ENCODE measurements around the gene CTSC. TPM values are rescaled to one million over a fixed set of nuclear protein-coding genes. Genes with fewer than 3 reads are reported as not detected.

The CTSC gene
- total RNA-seq, 1 experiment from 2014 or later = 80.2 TPM

DNA sequence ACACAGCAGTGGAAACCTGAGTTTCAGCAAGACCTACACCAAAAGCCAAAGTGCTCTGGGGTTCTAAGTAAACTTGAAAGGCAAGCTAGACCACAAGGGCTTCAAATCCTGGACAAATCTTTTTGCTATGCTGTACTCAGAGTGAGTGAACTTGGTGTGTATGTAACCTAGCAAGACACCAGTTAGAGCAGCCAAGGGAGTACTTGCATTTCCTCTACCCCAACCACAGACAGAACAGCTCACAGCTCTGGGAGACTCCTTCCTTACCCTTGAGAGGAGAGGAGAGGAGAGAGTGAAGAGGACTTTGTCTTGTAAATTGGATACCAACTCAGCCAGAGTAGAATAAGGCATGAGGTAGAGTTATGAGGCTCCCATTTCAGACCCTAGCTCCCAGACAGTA, 71.4 kb downstream of the CTSC start:
- no peaks in the 10 kb centered on the region for H3K4me1 ChIP-seq (ENCODE audit: control insufficient read depth, insufficient read depth, low read length)
- H3K4me3 ChIP-seq (ENCODE audit: low read depth in 2 of 2, low read length in 2 of 2) = no peak overlapping the region
- H3K9me3 ChIP-seq (ENCODE audit: control insufficient read depth, insufficient read depth, low read depth, low read length) = no peaks in the 10 kb centered on the region
- ChIA-PET POLR2A (no interaction called here), CTCF (no interaction called here)
- intact Hi-C loops (cut with micrococcal nuclease; ENCODE audit: unreplicated experiment) = no loop called here
- no peaks in the 10 kb centered on the region for H3K36me3 ChIP-seq (ENCODE audit: control insufficient read depth, insufficient read depth, low read length)
- BruUV-seq (replicated peaks) = no TSS peak
- in situ Hi-C loops (cut with HindIII; ENCODE audit: low pct_unique_long_range_greater_than_20kb, low sequenced_read_pairs) = no loop called here
- ATAC-seq (no peak), DNase-seq (ENCODE audit: low read depth, low spot score) (no peak)
- no peaks in the 10 kb centered on the region for H3K27me3 ChIP-seq (ENCODE audit: control insufficient read depth, insufficient read depth, low read length)
- TF ChIP-seq, protein P1, sequence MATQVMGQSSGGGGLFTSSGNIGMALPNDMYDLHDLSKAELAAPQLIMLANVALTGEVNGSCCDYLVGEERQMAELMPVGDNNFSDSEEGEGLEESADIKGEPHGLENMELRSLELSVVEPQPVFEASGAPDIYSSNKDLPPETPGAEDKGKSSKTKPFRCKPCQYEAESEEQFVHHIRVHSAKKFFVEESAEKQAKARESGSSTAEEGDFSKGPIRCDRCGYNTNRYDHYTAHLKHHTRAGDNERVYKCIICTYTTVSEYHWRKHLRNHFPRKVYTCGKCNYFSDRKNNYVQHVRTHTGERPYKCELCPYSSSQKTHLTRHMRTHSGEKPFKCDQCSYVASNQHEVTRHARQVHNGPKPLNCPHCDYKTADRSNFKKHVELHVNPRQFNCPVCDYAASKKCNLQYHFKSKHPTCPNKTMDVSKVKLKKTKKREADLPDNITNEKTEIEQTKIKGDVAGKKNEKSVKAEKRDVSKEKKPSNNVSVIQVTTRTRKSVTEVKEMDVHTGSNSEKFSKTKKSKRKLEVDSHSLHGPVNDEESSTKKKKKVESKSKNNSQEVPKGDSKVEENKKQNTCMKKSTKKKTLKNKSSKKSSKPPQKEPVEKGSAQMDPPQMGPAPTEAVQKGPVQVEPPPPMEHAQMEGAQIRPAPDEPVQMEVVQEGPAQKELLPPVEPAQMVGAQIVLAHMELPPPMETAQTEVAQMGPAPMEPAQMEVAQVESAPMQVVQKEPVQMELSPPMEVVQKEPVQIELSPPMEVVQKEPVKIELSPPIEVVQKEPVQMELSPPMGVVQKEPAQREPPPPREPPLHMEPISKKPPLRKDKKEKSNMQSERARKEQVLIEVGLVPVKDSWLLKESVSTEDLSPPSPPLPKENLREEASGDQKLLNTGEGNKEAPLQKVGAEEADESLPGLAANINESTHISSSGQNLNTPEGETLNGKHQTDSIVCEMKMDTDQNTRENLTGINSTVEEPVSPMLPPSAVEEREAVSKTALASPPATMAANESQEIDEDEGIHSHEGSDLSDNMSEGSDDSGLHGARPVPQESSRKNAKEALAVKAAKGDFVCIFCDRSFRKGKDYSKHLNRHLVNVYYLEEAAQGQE (IDR thresholded peaks at IDR 0.05; ENCODE audit: insufficient read depth in 1 of 2, low read depth in 2 of 2, low read length in 1 of 2) = no peak
- TF ChIP-seq, protein P2, sequence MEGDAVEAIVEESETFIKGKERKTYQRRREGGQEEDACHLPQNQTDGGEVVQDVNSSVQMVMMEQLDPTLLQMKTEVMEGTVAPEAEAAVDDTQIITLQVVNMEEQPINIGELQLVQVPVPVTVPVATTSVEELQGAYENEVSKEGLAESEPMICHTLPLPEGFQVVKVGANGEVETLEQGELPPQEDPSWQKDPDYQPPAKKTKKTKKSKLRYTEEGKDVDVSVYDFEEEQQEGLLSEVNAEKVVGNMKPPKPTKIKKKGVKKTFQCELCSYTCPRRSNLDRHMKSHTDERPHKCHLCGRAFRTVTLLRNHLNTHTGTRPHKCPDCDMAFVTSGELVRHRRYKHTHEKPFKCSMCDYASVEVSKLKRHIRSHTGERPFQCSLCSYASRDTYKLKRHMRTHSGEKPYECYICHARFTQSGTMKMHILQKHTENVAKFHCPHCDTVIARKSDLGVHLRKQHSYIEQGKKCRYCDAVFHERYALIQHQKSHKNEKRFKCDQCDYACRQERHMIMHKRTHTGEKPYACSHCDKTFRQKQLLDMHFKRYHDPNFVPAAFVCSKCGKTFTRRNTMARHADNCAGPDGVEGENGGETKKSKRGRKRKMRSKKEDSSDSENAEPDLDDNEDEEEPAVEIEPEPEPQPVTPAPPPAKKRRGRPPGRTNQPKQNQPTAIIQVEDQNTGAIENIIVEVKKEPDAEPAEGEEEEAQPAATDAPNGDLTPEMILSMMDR (IDR thresholded peaks at IDR 0.05) = no peak
- TF ChIP-seq SIN3A (IDR thresholded peaks at IDR 0.05; ENCODE audit: borderline replicate concordance, insufficient read depth, low read depth, low read length) = no peak
- no peak for TF ChIP-seq TCF7L2 (IDR thresholded peaks at IDR 0.05; ENCODE audit: low read depth, low read length)
- no peak for TF ChIP-seq POLR2AphosphoS5 (IDR thresholded peaks at IDR 0.05; ENCODE audit: low read depth, low read length)
- H3K27ac ChIP-seq (ENCODE audit: low read length) = no peak overlapping the region

DNA sequence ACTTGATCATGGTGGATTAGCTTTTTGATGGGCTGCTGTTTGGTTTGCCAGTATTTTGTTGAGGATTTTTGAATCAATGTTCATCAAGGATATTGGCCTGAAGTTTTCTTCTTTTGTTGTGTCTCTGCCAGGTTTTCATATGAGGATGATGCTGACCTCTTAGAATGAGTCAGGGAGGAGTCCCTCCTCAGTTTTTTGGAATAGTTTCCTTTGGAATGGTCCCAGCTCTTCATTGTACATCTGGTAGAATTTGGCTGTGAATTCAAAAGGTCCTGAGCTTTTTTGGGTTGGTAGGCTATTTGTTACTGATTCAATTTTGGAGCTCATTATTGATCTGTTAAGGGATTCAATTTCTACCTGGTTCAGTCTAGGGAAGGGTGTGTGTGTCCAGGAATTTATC, 78.1 kb downstream of the CTSC start:
- CTCF ChIA-PET = no interaction called here
- POLR2A ChIA-PET = no interaction called here
- DNase-seq (ENCODE audit: low read depth, low spot score) (no peak), ATAC-seq (no peak)
- no peaks in the 10 kb centered on the region; the same call in 1 of the 2 replicates for H3K9me3 ChIP-seq (ENCODE audit: control insufficient read depth, insufficient read depth, low read depth, low read length)
- H3K36me3 ChIP-seq (ENCODE audit: control insufficient read depth, insufficient read depth, low read length) = no peaks in the 10 kb centered on the region
- TF ChIP-seq SIN3A (IDR thresholded peaks at IDR 0.05; ENCODE audit: borderline replicate concordance, insufficient read depth, low read depth, low read length) (no peak), POLR2AphosphoS5 (IDR thresholded peaks at IDR 0.05; ENCODE audit: low read depth, low read length) (no peak), TCF7L2 (IDR thresholded peaks at IDR 0.05; ENCODE audit: low read depth, low read length) (no peak)
- TF ChIP-seq, protein P1 (IDR thresholded peaks at IDR 0.05; ENCODE audit: insufficient read depth in 1 of 2, low read depth in 2 of 2, low read length in 1 of 2) = no peak
- TF ChIP-seq, protein P2 (IDR thresholded peaks at IDR 0.05) = no peak
- H3K4me3 ChIP-seq (ENCODE audit: low read depth in 2 of 2, low read length in 2 of 2) = no peak overlapping the region
- no TSS peak for BruUV-seq (replicated peaks)
- no peak overlapping the region for H3K27ac ChIP-seq (ENCODE audit: low read length)
- H3K27me3 ChIP-seq (ENCODE audit: control insufficient read depth, insufficient read depth, low read length) = no peaks in the 10 kb centered on the region
- intact Hi-C loops (cut with micrococcal nuclease; ENCODE audit: unreplicated experiment) (no loop called here), in situ Hi-C loops (cut with HindIII; ENCODE audit: low pct_unique_long_range_greater_than_20kb, low sequenced_read_pairs) (no loop called here)
- no peaks in the 10 kb centered on the region for H3K4me1 ChIP-seq (ENCODE audit: control insufficient read depth, insufficient read depth, low read length)
